Choroid plexus epithelial cell (primary cell): Measurements from ENCODE around the gene CD207.

ENCODE experiments used
- DNase-seq: peaks from one replicate; pipeline ENCODE4 v3.0.0-alpha.2; 2010; ENCODE audit warnings: low read depth
- H3K4me3 ChIP-seq: 2 replicates; pipeline ENCODE4 v1.5.1; 2011; ENCODE audit warnings: low read depth, mild to moderate bottlenecking, control low read depth, low read length, moderate library complexity
- CTCF ChIP-seq: conservative IDR thresholded peaks from 2 replicates; pipeline ENCODE4 v1.5.1; 2011; ENCODE audit warnings: low read depth, mild to moderate bottlenecking, control low read depth, inconsistent platforms, low read length, moderate library complexity

The CD207 gene

GRCh38 chr2:70828914-70829824 lies 6.4 kb downstream of the CD207 start:
- H3K4me3 ChIP-seq: no peak overlapping the region
- no peak for TF ChIP-seq CTCF
- DNase-seq: no peak

- no peak overlapping the region for H3K4me3 ChIP-seq
- TF ChIP-seq CTCF: no peak
- no peak for DNase-seq
Measured at GRCh38 chr2:70828115-70828514, 7.5 kb downstream of the CD207 start.

GRCh38 chr2:70827388-70827787 lies 8.2 kb downstream of the CD207 start:
- no peak for DNase-seq
- TF ChIP-seq CTCF: no peak

GRCh38 chr2:70826696-70827350 lies 8.8 kb downstream of the CD207 start:
- H3K4me3 ChIP-seq: no peak overlapping the region
- no peak for TF ChIP-seq CTCF
- no peak for DNase-seq

More at GRCh38 chr2:70827388-70827787, 8.2 kb downstream of the CD207 start:
- no peak overlapping the region for H3K4me3 ChIP-seq

DNA sequence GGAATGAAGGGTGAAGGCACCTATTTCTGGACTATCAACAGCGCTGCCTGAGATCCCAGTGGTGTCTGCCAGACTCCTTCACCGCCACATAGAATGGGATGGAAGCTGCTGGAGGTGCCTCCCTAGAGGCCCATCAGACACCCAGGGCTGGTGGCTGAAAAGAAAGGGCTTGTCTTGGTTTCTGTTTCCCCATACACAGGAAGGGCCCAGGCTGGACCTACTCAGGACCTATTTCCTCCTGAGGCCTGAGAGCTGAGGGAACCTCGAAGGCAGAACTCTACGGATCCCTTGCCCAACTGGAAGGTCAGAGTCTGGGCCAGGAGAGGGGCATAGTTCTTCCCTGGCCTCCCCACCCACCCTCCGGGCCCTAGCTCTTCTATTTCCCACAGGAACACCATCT lies 12.4 kb downstream of the CD207 start:
- H3K4me3 ChIP-seq: no peak overlapping the region
- no peak for TF ChIP-seq CTCF
- no peak for DNase-seq

DNA sequence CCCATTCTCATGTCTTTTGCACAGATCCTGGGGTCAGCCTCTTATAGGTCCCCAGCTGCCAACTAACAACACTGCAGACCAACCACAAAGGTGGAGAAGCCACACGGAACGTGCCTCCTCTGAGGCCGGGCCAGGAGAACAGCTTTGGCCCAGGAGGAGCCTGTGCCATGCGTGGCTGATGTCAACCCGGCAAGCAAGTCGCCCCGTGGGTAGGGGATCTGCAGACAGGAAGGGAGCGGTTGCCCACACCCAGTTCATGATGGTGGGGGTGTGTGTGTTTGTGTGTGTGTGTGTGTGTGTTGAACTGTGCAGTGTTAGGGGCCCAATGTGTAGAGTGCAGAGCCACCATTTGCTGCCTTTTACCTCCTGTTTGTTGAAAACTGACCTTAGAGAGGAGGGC lies 12.8 kb downstream of the CD207 start:
- no peak for TF ChIP-seq CTCF
- no peak for DNase-seq
- no peak overlapping the region for H3K4me3 ChIP-seq
